H9 (cell line): ENCODE results near the gene USP9X. TPM values are rescaled to one million over a fixed set of nuclear protein-coding genes. Genes with fewer than 3 reads are reported as not detected.
A peak's percentile ranks its signal among the peaks of the same experiment; 100 is the strongest.

Experiments
- DNase-seq: peaks from one replicate; pipeline ENCODE4 v3.0.0-alpha.2; 2017
- H2AFZ ChIP-seq: one replicate; pipeline ENCODE4 v1.6.1; 2013; ENCODE audit warnings: mild to moderate bottlenecking, low read length, control low read depth, moderate library complexity
- H2AK5ac ChIP-seq: 2 replicates; pipeline ENCODE4 v1.6.1; 2013; ENCODE audit warnings: low read length, control low read depth, mixed read lengths; ENCODE audit not compliant: insufficient read length
- H2BK120ac ChIP-seq: one replicate; pipeline ENCODE4 v1.6.1; 2013; ENCODE audit warnings: low read depth, mild to moderate bottlenecking, low read length, control low read depth, inconsistent platforms; ENCODE audit not compliant: poor library complexity, severe bottlenecking
- H2BK12ac ChIP-seq: 2 replicates; pipeline ENCODE4 v1.6.1; 2013; ENCODE audit warnings: low read length, control low read depth, mixed read lengths, low read depth; ENCODE audit not compliant: insufficient read length
- H2BK15ac ChIP-seq: 2 replicates; pipeline ENCODE4 v1.6.1; 2013; ENCODE audit warnings: low read depth, low read length, control low read depth
- H2BK20ac ChIP-seq: one replicate; pipeline ENCODE4 v1.6.1; 2013; ENCODE audit warnings: low read depth, mild to moderate bottlenecking, low read length, control low read depth, inconsistent platforms; ENCODE audit not compliant: poor library complexity, severe bottlenecking
- H2BK5ac ChIP-seq: 2 replicates; pipeline ENCODE4 v1.6.1; 2013; ENCODE audit warnings: low read length, control low read depth, mixed read lengths; ENCODE audit not compliant: insufficient read length
- H3K14ac ChIP-seq: 2 replicates; pipeline ENCODE4 v1.6.1; 2013; ENCODE audit warnings: low read length, control low read depth; ENCODE audit not compliant: insufficient read depth
- H3K18ac ChIP-seq: 2 replicates; pipeline ENCODE4 v1.6.1; 2013; ENCODE audit warnings: low read depth, mild to moderate bottlenecking, mixed read lengths, low read length, control low read depth; ENCODE audit not compliant: insufficient read length
- H3K23ac ChIP-seq: 2 replicates; pipeline ENCODE4 v1.6.1; 2013; ENCODE audit warnings: low read length, control low read depth, mixed read lengths, low read depth; ENCODE audit not compliant: insufficient read length
- H3K23me2 ChIP-seq: 2 replicates; pipeline ENCODE4 v1.6.1; 2013; ENCODE audit warnings: low read depth, mild to moderate bottlenecking, mixed read lengths, low read length, control low read depth; ENCODE audit not compliant: insufficient read length, poor library complexity, severe bottlenecking
- H3K27ac ChIP-seq: 2 replicates; pipeline ENCODE4 v1.5.1; 2013; ENCODE audit warnings: low read length, control low read depth, mixed read lengths, low read depth; ENCODE audit not compliant: insufficient read length
- H3K27me3 ChIP-seq: 2 replicates; pipeline ENCODE4 v1.6.1; 2013; ENCODE audit warnings: low read length, control low read depth, inconsistent platforms; ENCODE audit not compliant: insufficient read depth
- H3K4ac ChIP-seq: 2 replicates; pipeline ENCODE4 v1.6.1; 2013; ENCODE audit warnings: low read depth, mild to moderate bottlenecking, control low read depth, inconsistent platforms, low read length, moderate library complexity
- H3K4me1 ChIP-seq: 2 replicates; pipeline ENCODE4 v1.6.1; 2013; ENCODE audit warnings: low read length, control low read depth, inconsistent platforms; ENCODE audit not compliant: insufficient read depth
- H3K4me2 ChIP-seq: 2 replicates; pipeline ENCODE4 v1.6.1; 2013; ENCODE audit warnings: low read length, control low read depth, mixed read lengths; ENCODE audit not compliant: insufficient read length, insufficient read depth
- H3K56ac ChIP-seq: 2 replicates; pipeline ENCODE4 v1.6.1; 2013; ENCODE audit warnings: low read depth, mild to moderate bottlenecking, mixed read lengths, low read length, control low read depth; ENCODE audit not compliant: insufficient read length
- H3K79me1 ChIP-seq: 2 replicates; pipeline ENCODE4 v1.6.1; 2013; ENCODE audit warnings: low read depth, mild to moderate bottlenecking, moderate library complexity, low read length, control low read depth, inconsistent platforms; ENCODE audit not compliant: insufficient read depth, poor library complexity, severe bottlenecking
- H3K79me2 ChIP-seq: 2 replicates; pipeline ENCODE4 v1.6.1; 2013; ENCODE audit warnings: low read length, control low read depth, inconsistent platforms; ENCODE audit not compliant: insufficient read depth
- H3K9ac ChIP-seq: 2 replicates; pipeline ENCODE4 v1.6.1; 2013; ENCODE audit warnings: low read length, control low read depth, mixed read lengths; ENCODE audit not compliant: insufficient read length; ENCODE audit errors: extremely low read depth
- H3K9me3 ChIP-seq: one replicate; pipeline ENCODE4 v1.6.1; 2013; ENCODE audit warnings: low read depth, low read length, inconsistent platforms; ENCODE audit not compliant: control insufficient read depth
- H3T11ph ChIP-seq: one replicate; pipeline ENCODE4 v1.6.1; 2013; ENCODE audit warnings: mild to moderate bottlenecking, low read length, control low read depth, inconsistent platforms
- H4K20me1 ChIP-seq: one replicate; pipeline ENCODE4 v1.6.1; 2013; ENCODE audit not compliant: control insufficient read depth, insufficient read length, insufficient read depth
- H4K5ac ChIP-seq: 2 replicates; pipeline ENCODE4 v1.6.1; 2013; ENCODE audit warnings: low read depth, mild to moderate bottlenecking, mixed read lengths, low read length, control low read depth; ENCODE audit not compliant: insufficient read length
- H4K8ac ChIP-seq: replicated peaks from 2 replicates; pipeline ENCODE4 v1.6.1; 2013; ENCODE audit warnings: low read length, control low read depth, mixed read lengths, low read depth; ENCODE audit not compliant: insufficient read length
- H4K91ac ChIP-seq: 2 replicates; pipeline ENCODE4 v1.6.1; 2013; ENCODE audit warnings: low read depth, mild to moderate bottlenecking, moderate library complexity, mixed read lengths, low read length, control low read depth; ENCODE audit not compliant: insufficient read length
- H3K27ac Mint-ChIP-seq, 3 experiments: 2 replicates in 2 of 3; 3 replicates in 1 of 3; pipeline ENCODE4 v1.8.0; 2020 to 2021; ENCODE audit warnings: mixed read lengths in 3 of 3, mild to moderate bottlenecking in 1 of 3, moderate library complexity in 1 of 3
- H3K27me3 Mint-ChIP-seq: 2 replicates; pipeline ENCODE4 v1.8.0; 2021; ENCODE audit warnings: low read depth, mild to moderate bottlenecking, moderate library complexity, mixed read lengths
- H3K36me3 Mint-ChIP-seq, 3 experiments: 2 replicates in 2 of 3; 3 replicates in 1 of 3; pipeline ENCODE4 v1.8.0; 2020 to 2021; ENCODE audit warnings: low read depth in 3 of 3, mixed read lengths in 3 of 3; ENCODE audit not compliant: insufficient read depth in 1 of 3
- H3K4me1 Mint-ChIP-seq, 2 experiments: 2 replicates each; pipeline ENCODE4 v1.8.0; 2020; ENCODE audit warnings: mixed read lengths in 2 of 2
- H3K4me3 Mint-ChIP-seq, 2 experiments: 2 replicates in 1 of 2; 3 replicates in 1 of 2; pipeline ENCODE4 v1.8.0; 2020 to 2021; ENCODE audit warnings: mild to moderate bottlenecking in 2 of 2, mixed read lengths in 2 of 2, moderate library complexity in 1 of 2
- H3K9me3 Mint-ChIP-seq, 2 experiments: 2 replicates in 1 of 2; 3 replicates in 1 of 2; pipeline ENCODE4 v1.8.0; 2020; ENCODE audit warnings: mild to moderate bottlenecking in 2 of 2, mixed read lengths in 2 of 2, moderate library complexity in 1 of 2
- CTCF ChIP-seq: fragments of 200-600 bp; sonication (generic); conservative IDR thresholded peaks from 3 replicates; pipeline ENCODE4 v1.8.0; 2021; ENCODE audit warnings: antibody characterized with exemption, mild to moderate bottlenecking
- WGBS: extraction: QIAGEN DNeasy Blood & Tissue Kit; methylation state at CpG from one replicate; pipeline ENCODE4 v1.1.7; 2013; ENCODE audit warnings: missing lambda C conversion rate, low lambda C conversion rate, mixed read lengths; ENCODE audit not compliant: insufficient read length; ENCODE audit errors: extremely low coverage; 5-methylcytosine and 5-hydroxymethylcytosine counted together
- total RNA-seq: library from RNA; stranded (reverse); gene quantifications from 2 replicates; pipeline ENCODE4 v1.2.1, GENCODE V29; 2021

The USP9X gene
- total RNA-seq, 1 experiment from 2014 or later: 284 TPM

GRCh38 chrX:41085512-41085877, 250 bp downstream of the USP9X start:
- H2BK120ac ChIP-seq: no peak overlapping the region
- TF ChIP-seq CTCF: no peak
- H3K27ac Mint-ChIP-seq: peak overlapping the region; percentile 53 to 96 (median 91); a peak in 4 of 7 replicates
- no peak overlapping the region for H4K5ac ChIP-seq
- no peak overlapping the region for H2BK12ac ChIP-seq
- no peak overlapping the region for H2BK20ac ChIP-seq
- peaks cover 20 to 41% (median 33%) of the 10 kb centered on the region in 3 experiments for H3K36me3 Mint-ChIP-seq
- no peak overlapping the region for H3K56ac ChIP-seq
- H3K79me2 ChIP-seq: peaks cover 49% of the 10 kb centered on the region
- no peak overlapping the region for H3T11ph ChIP-seq
- peak overlapping the region; percentile 90 for H3K4me2 ChIP-seq
- no peak overlapping the region for H2AFZ ChIP-seq
- H3K4me1 Mint-ChIP-seq: peaks cover 10 to 12% of the 10 kb centered on the region in 2 experiments
- peak overlapping the region; percentile 70; the same call in 1 of the 2 replicates for H3K4ac ChIP-seq
- no peak overlapping the region for H4K8ac ChIP-seq
- peaks cover 4% of the 10 kb centered on the region for H3K23me2 ChIP-seq
- H3K9ac ChIP-seq: peak overlapping the region; percentile 95
- H3K27me3 Mint-ChIP-seq: no peaks in the 10 kb centered on the region
- H4K91ac ChIP-seq: peak overlapping the region; percentile 60
- WGBS: no CpG with 5 or more reads among the region's 39 CpGs
- H3K9me3 Mint-ChIP-seq: peaks cover 53 to 61% of the 10 kb centered on the region in 2 experiments
- no peak for DNase-seq
- no peaks in the 10 kb centered on the region for H3K79me1 ChIP-seq
- H4K20me1 ChIP-seq: no peaks in the 10 kb centered on the region
- peak overlapping the region; percentile 94 for H3K14ac ChIP-seq
- H2BK5ac ChIP-seq: peak overlapping the region; percentile 15
- no peaks in the 10 kb centered on the region for H3K9me3 ChIP-seq
- H3K27ac ChIP-seq: peak overlapping the region; percentile 60
- H3K18ac ChIP-seq: peak overlapping the region; percentile 80
- H3K4me1 ChIP-seq: peaks cover 1% of the 10 kb centered on the region; the same call in 1 of the 2 replicates
- peak overlapping the region; percentile 86 to 87 for H3K4me3 Mint-ChIP-seq
- no peak overlapping the region for H2AK5ac ChIP-seq
- no peak overlapping the region for H3K23ac ChIP-seq
- no peaks in the 10 kb centered on the region for H3K27me3 ChIP-seq
- no peak overlapping the region for H2BK15ac ChIP-seq
